ENCODE results near the gene TGM5. TPM values are rescaled to one million over a fixed set of nuclear protein-coding genes. Genes with fewer than 3 reads are reported as not detected.

Gene TGM5
- total and polyA plus RNA-seq, 11 donors = 1.2 TPM; not detected in 10

DNA sequence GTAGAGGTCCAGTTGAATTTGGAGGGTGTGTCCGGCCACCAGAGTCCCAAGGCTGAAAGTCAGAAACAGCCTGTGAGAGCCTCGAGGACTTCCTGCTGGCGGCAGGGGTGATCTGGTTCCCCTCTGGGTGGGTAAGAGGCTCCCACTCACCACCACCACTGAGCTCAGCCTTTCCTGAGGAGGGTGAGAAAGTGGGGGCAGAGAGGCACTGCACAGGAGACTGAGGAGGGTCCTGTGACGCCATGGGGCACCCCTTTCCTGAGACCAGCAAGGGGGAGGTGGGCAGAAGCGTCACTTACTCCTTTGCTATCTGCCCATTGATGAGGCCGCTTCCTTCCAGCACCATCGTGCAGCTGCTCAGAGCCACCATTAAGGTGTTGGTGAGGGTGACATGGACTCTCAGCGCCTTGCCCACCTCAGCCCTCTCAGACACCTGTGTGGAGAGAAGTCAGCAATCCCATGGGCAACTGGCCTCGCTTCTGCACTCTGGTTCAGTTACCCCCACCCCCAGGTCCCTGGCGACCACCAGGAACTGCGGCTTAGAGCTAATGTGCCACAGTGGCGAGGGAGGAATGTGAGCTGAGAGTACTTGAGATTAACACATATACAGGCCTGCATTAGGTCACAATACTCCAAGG is 10.0 kb upstream of the TGM5 start:
- ATAC-seq (no peak), DNase-seq (no peak)
- H3K27me3 ChIP-seq = peaks cover 0 to 7% (median 0%) of the 10 kb centered on the region in 9 donors
- H3K36me3 ChIP-seq = no peaks in the 10 kb centered on the region
- intact Hi-C loops (cut with DNase I) = no loop called here
- H3K4me1 ChIP-seq = peaks cover 0 to 6% (median 0%) of the 10 kb centered on the region in 12 donors
- TF ChIP-seq, protein P1, sequence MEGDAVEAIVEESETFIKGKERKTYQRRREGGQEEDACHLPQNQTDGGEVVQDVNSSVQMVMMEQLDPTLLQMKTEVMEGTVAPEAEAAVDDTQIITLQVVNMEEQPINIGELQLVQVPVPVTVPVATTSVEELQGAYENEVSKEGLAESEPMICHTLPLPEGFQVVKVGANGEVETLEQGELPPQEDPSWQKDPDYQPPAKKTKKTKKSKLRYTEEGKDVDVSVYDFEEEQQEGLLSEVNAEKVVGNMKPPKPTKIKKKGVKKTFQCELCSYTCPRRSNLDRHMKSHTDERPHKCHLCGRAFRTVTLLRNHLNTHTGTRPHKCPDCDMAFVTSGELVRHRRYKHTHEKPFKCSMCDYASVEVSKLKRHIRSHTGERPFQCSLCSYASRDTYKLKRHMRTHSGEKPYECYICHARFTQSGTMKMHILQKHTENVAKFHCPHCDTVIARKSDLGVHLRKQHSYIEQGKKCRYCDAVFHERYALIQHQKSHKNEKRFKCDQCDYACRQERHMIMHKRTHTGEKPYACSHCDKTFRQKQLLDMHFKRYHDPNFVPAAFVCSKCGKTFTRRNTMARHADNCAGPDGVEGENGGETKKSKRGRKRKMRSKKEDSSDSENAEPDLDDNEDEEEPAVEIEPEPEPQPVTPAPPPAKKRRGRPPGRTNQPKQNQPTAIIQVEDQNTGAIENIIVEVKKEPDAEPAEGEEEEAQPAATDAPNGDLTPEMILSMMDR (IDR thresholded peaks at IDR 0.05) = no peak
- TF ChIP-seq POLR2A (IDR thresholded peaks at IDR 0.05) = no peak
- no peak overlapping the region for H3K4me3 ChIP-seq
- WGBS, 4 donors = 64 to 76% (median 73%) methylated on average over 9 to 12 of the region's 12 CpGs
- H3K27ac ChIP-seq = no peak overlapping the region
- peaks cover 0 to 9% (median 0%) of the 10 kb centered on the region in 12 donors for H3K9me3 ChIP-seq

DNA sequence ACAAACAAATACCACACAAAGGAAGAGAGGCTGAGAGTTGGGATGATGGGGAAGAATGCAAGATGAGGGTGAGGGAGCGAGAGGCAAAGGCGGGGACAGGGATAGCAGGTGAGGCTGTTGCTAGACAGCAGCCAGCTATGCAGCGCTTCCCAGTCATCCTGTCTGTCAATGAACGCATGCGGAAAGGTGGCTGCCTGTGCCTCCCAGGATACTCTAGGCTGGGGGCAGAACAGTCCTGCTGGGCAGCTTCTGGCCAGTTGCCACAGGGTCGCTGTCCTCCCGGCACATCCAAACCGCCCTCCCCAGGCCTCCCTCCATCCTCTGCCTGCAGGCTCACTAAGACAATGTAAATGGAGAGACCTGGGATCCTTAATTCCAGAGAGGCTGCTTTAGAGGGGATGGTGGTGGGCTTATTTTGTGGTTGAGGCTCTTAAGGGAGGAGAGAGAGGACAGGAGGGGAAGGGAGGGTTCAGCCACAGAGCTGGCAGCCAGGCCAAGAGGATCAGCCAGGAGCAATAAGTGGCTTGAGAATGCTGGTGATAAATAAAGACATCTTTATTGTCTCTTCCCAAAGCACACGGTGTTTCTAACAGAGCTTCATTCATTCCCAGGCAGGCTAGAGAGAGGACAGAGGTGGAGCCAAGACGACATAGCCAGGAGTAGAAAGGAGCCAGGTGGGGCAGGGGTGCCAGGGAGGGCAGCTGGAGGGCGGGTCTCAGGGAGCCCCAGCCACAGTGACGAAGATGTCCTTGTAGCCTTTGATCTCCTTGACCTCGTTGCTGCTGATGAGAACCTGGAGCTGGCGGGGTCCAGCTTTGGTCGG is 9.2 kb upstream of the TGM5 start:
- H3K27ac ChIP-seq = no peak overlapping the region
- DNase-seq = no peak
- ATAC-seq = no peak

DNA sequence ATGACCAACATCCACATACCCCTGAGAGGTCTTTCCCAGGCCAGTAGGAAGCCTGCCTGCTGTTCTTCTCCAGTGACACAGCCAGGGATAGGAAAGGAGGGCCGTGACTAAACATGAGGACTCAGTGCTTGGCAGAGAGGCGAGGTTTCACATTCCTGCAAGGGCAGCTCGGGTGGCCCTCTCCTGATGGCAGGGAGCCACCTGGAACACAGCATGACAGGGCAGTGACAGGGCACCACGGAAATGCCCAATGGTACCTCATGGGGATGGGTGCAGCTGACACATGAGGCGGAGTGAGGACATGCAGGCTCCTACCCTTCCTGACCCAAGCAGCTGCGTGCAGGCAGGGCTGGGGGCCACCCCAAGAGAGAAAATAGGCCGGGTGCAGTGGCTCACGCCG is 7.4 kb upstream of the TGM5 start:
- ATAC-seq = peak; percentile 98 to 99 (median 99)
- 35 to 55% (median 41%) methylated on average over 9 of the region's 9 CpGs for WGBS, 4 donors

More for the DNA sequence above, 9.2 kb upstream of the TGM5 start:
- Histone ChIP-seq H3K4me3 (no peak overlapping the region), H3K9me3 (peaks cover 0 to 11% (median 0%) of the 10 kb centered on the region in 12 donors), H3K27me3 (peaks cover 0 to 5% (median 0%) of the 10 kb centered on the region in 9 donors), H3K36me3 (no peaks in the 10 kb centered on the region), H3K4me1 (peaks cover 0 to 6% (median 0%) of the 10 kb centered on the region in 12 donors)
- WGBS, 4 donors = 62 to 71% (median 65%) methylated on average over 15 of the region's 15 CpGs
- intact Hi-C loops (cut with DNase I) = no loop called here
- TF ChIP-seq, protein P1 (IDR thresholded peaks at IDR 0.05) = no peak
- no peak for TF ChIP-seq POLR2A (IDR thresholded peaks at IDR 0.05)

More for the DNA sequence above, 7.4 kb upstream of the TGM5 start:
- H3K4me3 ChIP-seq = no peak overlapping the region
- intact Hi-C loops (cut with DNase I) = no loop called here
- no peaks in the 10 kb centered on the region for H3K36me3 ChIP-seq
- H3K4me1 ChIP-seq = peaks cover 0 to 6% (median 0%) of the 10 kb centered on the region in 12 donors
- peaks cover 0 to 11% (median 0%) of the 10 kb centered on the region in 12 donors for H3K9me3 ChIP-seq
- peak; percentile 81 to 94 (median 84) for DNase-seq
- H3K27ac ChIP-seq = peak overlapping the region in 6 of 12 donors; percentile 43 to 66 (median 58)
- peaks cover 0 to 5% (median 0%) of the 10 kb centered on the region in 9 donors for H3K27me3 ChIP-seq
- TF ChIP-seq, protein P1 (IDR thresholded peaks at IDR 0.05) = no peak
- no peak for TF ChIP-seq POLR2A (IDR thresholded peaks at IDR 0.05)

All from heart left ventricle (tissue), 16 donors.